CD4-positive, alpha-beta memory T cell (primary cell): ENCODE data around the gene LNPEP. TPM values are rescaled to one million over a fixed set of nuclear protein-coding genes. Genes with fewer than 3 reads are reported as not detected.

Experiments used
- CTCF ChIA-PET: fragments of 350-600 bp; sonication (Branson Sonifier 250); formaldehyde crosslinking; loops from one replicate; lab custom pipeline; 2021; ENCODE audit warnings: inconsistent platforms; ENCODE audit not compliant: partially characterized antibody; lab: Charles Lee
- POLR2A ChIA-PET: fragments of 350-600 bp; sonication (Branson Sonifier 250); formaldehyde crosslinking; loops from one replicate; lab custom pipeline; 2021; ENCODE audit not compliant: partially characterized antibody; lab: Charles Lee
- DNase-seq, 5 donors: peaks; one replicate each; pipeline versions ENCODE4 v3.0.0 to v3.0.0-alpha.2; 2020 to 2022; ENCODE audit warnings: mixed read lengths in 1 of 5
- H3K27ac ChIP-seq: one replicate; pipeline ENCODE4 v1.7.0; 2013; ENCODE audit warnings: low read depth, low read length
- H3K27me3 ChIP-seq: 2 replicates; pipeline ENCODE4 v1.7.0; 2013; ENCODE audit warnings: mild to moderate bottlenecking, low read length, moderate library complexity; ENCODE audit not compliant: insufficient read depth
- H3K36me3 ChIP-seq: 2 replicates; pipeline ENCODE4 v1.7.0; 2013; ENCODE audit warnings: mild to moderate bottlenecking, low read length, moderate library complexity; ENCODE audit not compliant: insufficient read depth
- H3K4me1 ChIP-seq: 2 replicates; pipeline ENCODE4 v1.7.0; 2013; ENCODE audit warnings: mild to moderate bottlenecking, low read length, moderate library complexity; ENCODE audit not compliant: insufficient read depth
- H3K4me3 ChIP-seq, 2 donors: one replicate each; pipeline ENCODE4 v1.7.0; 2013; ENCODE audit warnings: low read length in 2 of 2, mild to moderate bottlenecking in 1 of 2
- H3K9me3 ChIP-seq, 2 donors: one replicate each; pipeline ENCODE4 v1.7.0; 2013; ENCODE audit warnings: low read length in 2 of 2, control low read depth in 1 of 2; ENCODE audit not compliant: control insufficient read depth in 1 of 2
- H3K27ac Mint-ChIP-seq, 7 donors: one replicate each; pipeline ENCODE4 v1.8.0; 2020 to 2021; ENCODE audit warnings: mixed read lengths in 7 of 7, mild to moderate bottlenecking in 6 of 7, inconsistent platforms in 3 of 7, moderate library complexity in 3 of 7
- H3K27me3 Mint-ChIP-seq, 2 donors: one replicate each; pipeline ENCODE4 v1.8.0; 2020 to 2021; ENCODE audit warnings: mixed read lengths in 2 of 2
- H3K36me3 Mint-ChIP-seq, 2 donors: one replicate each; pipeline ENCODE4 v1.8.0; 2020 to 2021; ENCODE audit warnings: mixed read lengths in 2 of 2, inconsistent platforms in 1 of 2, mild to moderate bottlenecking in 1 of 2
- H3K4me1 Mint-ChIP-seq, 4 donors: one replicate each; pipeline ENCODE4 v1.8.0; 2020 to 2021; ENCODE audit warnings: mixed read lengths in 4 of 4, mild to moderate bottlenecking in 1 of 4
- H3K4me3 Mint-ChIP-seq, 8 donors: one replicate each; pipeline ENCODE4 v1.8.0; 2020 to 2021; ENCODE audit warnings: mixed read lengths in 8 of 8, mild to moderate bottlenecking in 7 of 8, moderate library complexity in 6 of 8, inconsistent platforms in 3 of 8
- H3K9me3 Mint-ChIP-seq, 8 donors: one replicate each; pipeline ENCODE4 v1.8.0; 2020 to 2021; ENCODE audit warnings: mixed read lengths in 8 of 8, mild to moderate bottlenecking in 5 of 8, inconsistent platforms in 3 of 8, moderate library complexity in 1 of 8
- intact Hi-C: fragments of 100-400 bp; cut with micrococcal nuclease; formaldehyde crosslinking; loops from one replicate; pipeline ENCODE4 v1.15.1; 2023
- polyA plus RNA-seq, 2 donors: library from polyadenylated mRNA; unstranded; fragments of 300-500 nt; fragmentation: Illumina TruSeq; gene quantifications; one replicate each; pipeline ENCODE4 v1.2.3, GENCODE V29; 2021
- total RNA-seq, 2 experiments: library from RNA; stranded (reverse); gene quantifications; one replicate each; pipeline ENCODE4 v1.2.3, GENCODE V29; 2021

LNPEP gene
- total and polyA plus RNA-seq, 4 experiments from 2014 or later, result 23.5 to 97.3 (median 65.5) TPM

DNA sequence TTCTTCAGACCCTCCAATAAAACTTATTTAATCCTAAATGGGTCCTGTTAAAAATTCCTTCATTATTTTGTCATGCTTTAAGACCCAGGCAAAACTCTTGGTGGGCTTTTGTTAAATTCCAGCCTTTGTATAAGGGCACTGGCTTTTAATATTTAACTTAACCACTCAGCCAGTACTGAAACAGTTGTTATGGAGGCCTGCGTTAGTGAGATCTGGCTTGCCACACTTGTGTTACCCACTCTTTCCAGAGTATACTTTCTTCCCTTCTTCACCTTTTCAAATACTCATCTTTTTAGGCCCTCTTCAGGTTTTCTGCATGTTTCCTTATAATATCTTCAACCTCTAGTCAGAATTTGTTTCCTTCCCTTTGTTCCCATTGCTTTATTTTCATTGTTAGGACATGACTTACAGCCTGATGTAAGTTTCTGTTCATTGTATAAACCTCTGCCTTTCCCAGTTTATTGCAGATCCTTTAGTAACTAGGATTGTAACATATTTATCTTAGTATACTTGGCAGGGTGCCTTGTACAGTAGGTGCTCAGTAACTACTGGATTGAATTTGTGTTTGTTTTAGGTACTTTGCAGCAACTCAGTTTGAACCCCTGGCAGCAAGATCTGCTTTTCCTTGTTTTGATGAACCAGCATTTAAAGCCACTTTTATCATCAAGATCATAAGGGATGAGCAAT lies 48.8 kb downstream of the LNPEP start:
- no peaks in the 10 kb centered on the region for H3K27me3 ChIP-seq
- ChIA-PET CTCF (no interaction called here), POLR2A (no interaction called here)
- peaks cover 23 to 53% (median 41%) of the 10 kb centered on the region in 4 donors for H3K4me1 Mint-ChIP-seq
- intact Hi-C loops, result no loop called here
- H3K27me3 Mint-ChIP-seq, result no peaks in the 10 kb centered on the region
- no peak overlapping the region for H3K4me3 Mint-ChIP-seq
- H3K36me3 ChIP-seq, result peaks cover 21% of the 10 kb centered on the region
- H3K27ac ChIP-seq, result no peak overlapping the region
- H3K36me3 Mint-ChIP-seq, result peaks cover 33 to 68% of the 10 kb centered on the region in 2 donors
- no peak overlapping the region for H3K4me3 ChIP-seq
- H3K27ac Mint-ChIP-seq, result peak overlapping the region in 4 of 7 donors; percentile 1 to 60 (median 22)
- peaks cover 12% of the 10 kb centered on the region for H3K4me1 ChIP-seq
- no peak for DNase-seq
- H3K9me3 Mint-ChIP-seq, result no peaks in the 10 kb centered on the region
- no peaks in the 10 kb centered on the region for H3K9me3 ChIP-seq

DNA sequence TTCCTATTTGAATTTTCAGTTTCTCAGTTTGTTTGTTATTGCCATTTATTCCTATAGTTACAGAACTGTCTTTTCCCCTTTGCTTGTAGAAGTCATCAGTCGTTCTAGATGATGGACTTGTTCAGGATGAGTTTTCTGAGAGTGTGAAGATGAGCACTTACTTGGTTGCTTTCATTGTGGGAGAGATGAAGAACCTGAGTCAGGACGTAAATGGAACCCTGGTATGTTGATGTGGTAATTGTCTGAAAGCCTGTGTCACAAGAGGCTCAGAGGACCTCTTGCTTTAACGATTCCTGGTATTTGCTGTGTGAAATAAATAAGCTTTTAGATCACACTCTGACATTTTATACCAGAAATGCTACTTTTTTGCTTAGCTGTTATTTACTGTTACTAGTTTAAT lies 50.6 kb downstream of the LNPEP start:
- Histone ChIP-seq H3K4me1 (peaks cover 12% of the 10 kb centered on the region), H3K27me3 (no peaks in the 10 kb centered on the region), H3K27ac (no peak overlapping the region), H3K36me3 (peaks cover 20% of the 10 kb centered on the region), H3K9me3 (no peaks in the 10 kb centered on the region), H3K4me3 (no peak overlapping the region)
- Mint-ChIP-seq H3K27ac (peak overlapping the region in 3 of 7 donors; percentile 1 to 82 (median 30)), H3K36me3 (peaks cover 30 to 68% of the 10 kb centered on the region in 2 donors), H3K27me3 (no peaks in the 10 kb centered on the region), H3K4me3 (no peak overlapping the region), H3K9me3 (no peaks in the 10 kb centered on the region), H3K4me1 (peaks cover 26 to 65% (median 47%) of the 10 kb centered on the region in 4 donors)
- ChIA-PET POLR2A (interaction anchor here (3.0 kb wide), 1 partner anchor 50 kb away, joined by 15 read pairs; the partner anchor contains the start of gene LNPEP), CTCF (interaction anchor here (1.8 to 2.2 kb wide), 2 partner anchors 48 to 117 kb away, joined by 5 to 6 read pairs; no protein-coding TSS in a partner anchor)
- intact Hi-C loops, result no loop called here
- DNase-seq, result no peak

- ChIA-PET POLR2A (interaction anchor here (0.8 to 1.7 kb wide), 5 partner anchors 12 to 121 kb away, joined by 3 to 6 read pairs (median 3); partner anchors contain the start of gene LNPEP), CTCF (interaction anchor here (0.6 to 2.4 kb wide), 5 partner anchors 17 to 184 kb away, joined by 3 to 11 read pairs (median 4); partner anchors contain the start of gene LNPEP)
- H3K9me3 ChIP-seq, result no peaks in the 10 kb centered on the region
- intact Hi-C loops, result loop anchor here (5.0 kb wide), 1 partner anchor 123 kb away; no protein-coding TSS in a partner anchor
- H3K4me1 ChIP-seq, result peaks cover 9% of the 10 kb centered on the region
- Mint-ChIP-seq H3K4me3 (peak overlapping the region in 1 of 8 donors; percentile 8), H3K9me3 (no peaks in the 10 kb centered on the region), H3K4me1 (peaks cover 18 to 45% (median 34%) of the 10 kb centered on the region in 4 donors), H3K27me3 (no peaks in the 10 kb centered on the region), H3K27ac (peak overlapping the region in 3 of 7 donors; percentile 39 to 59 (median 44)), H3K36me3 (peaks cover 53 to 80% of the 10 kb centered on the region in 2 donors)
- no peak overlapping the region for H3K4me3 ChIP-seq
- no peaks in the 10 kb centered on the region for H3K27me3 ChIP-seq
- H3K27ac ChIP-seq, result no peak overlapping the region
- H3K36me3 ChIP-seq, result peaks cover 35% of the 10 kb centered on the region
- no peak for DNase-seq
Measured at GRCh38 chr5:96990102-96990501, 54.2 kb downstream of the LNPEP start.

- peaks cover 49 to 76% of the 10 kb centered on the region in 2 donors for H3K36me3 Mint-ChIP-seq
- POLR2A ChIA-PET, result no interaction called here
Measured at GRCh38 chr5:96991708-96992107, 55.8 kb downstream of the LNPEP start.

DNA sequence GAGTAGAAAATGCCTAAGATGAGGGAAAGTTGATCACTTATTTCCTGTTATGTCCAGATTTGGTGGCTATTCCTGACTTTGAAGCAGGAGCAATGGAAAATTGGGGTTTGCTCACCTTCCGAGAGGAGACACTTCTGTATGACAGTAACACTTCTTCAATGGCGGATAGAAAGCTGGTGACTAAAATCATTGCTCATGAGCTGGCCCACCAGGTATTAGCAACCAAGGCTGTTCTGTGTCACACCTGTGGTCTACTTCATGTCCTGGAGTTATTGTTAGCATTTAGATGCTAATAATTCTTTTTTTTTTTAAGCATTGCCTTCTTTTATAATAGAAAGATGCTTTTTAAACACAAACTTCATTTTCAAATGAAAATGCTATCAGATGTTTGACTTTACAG lies 57.9 kb downstream of the LNPEP start:
- Histone ChIP-seq H3K9me3 (no peaks in the 10 kb centered on the region), H3K27ac (no peak overlapping the region), H3K36me3 (peaks cover 45% of the 10 kb centered on the region), H3K4me1 (no peaks in the 10 kb centered on the region), H3K27me3 (no peaks in the 10 kb centered on the region), H3K4me3 (no peak overlapping the region)
- Mint-ChIP-seq H3K27me3 (no peaks in the 10 kb centered on the region), H3K27ac (peak overlapping the region in 1 of 7 donors; percentile 18), H3K36me3 (peaks cover 55 to 65% of the 10 kb centered on the region in 2 donors), H3K9me3 (no peaks in the 10 kb centered on the region), H3K4me1 (peaks cover 16 to 33% (median 23%) of the 10 kb centered on the region in 4 donors), H3K4me3 (no peak overlapping the region)
- CTCF ChIA-PET, result interaction anchor here (0.8 to 1.9 kb wide), 5 partner anchors 15 to 169 kb away, joined by 3 to 12 read pairs (median 5); no protein-coding TSS in a partner anchor
- POLR2A ChIA-PET, result interaction anchor here (0.8 to 2.0 kb wide), 5 partner anchors 17 to 186 kb away, joined by 3 to 5 read pairs (median 3); partner anchors contain the start of gene ERAP1
- intact Hi-C loops, result loop anchor here (2.0 to 5.0 kb wide), 2 partner anchors 13 to 126 kb away; no protein-coding TSS in a partner anchor
- DNase-seq, result no peak

More at GRCh38 chr5:96991708-96992107, 55.8 kb downstream of the LNPEP start:
- H3K27ac Mint-ChIP-seq, result peak overlapping the region in 1 of 7 donors; percentile 78
- Histone ChIP-seq H3K4me3 (no peak overlapping the region), H3K4me1 (no peaks in the 10 kb centered on the region), H3K27me3 (no peaks in the 10 kb centered on the region), H3K9me3 (no peaks in the 10 kb centered on the region), H3K27ac (no peak overlapping the region), H3K36me3 (peaks cover 35% of the 10 kb centered on the region)
- no peaks in the 10 kb centered on the region for H3K9me3 Mint-ChIP-seq
- intact Hi-C loops, result loop anchor here (5.0 kb wide), 1 partner anchor 124 kb away; no protein-coding TSS in a partner anchor
- DNase-seq, result no peak
- CTCF ChIA-PET, result interaction anchor here (1.9 kb wide), 1 partner anchor 123 kb away, joined by 12 read pairs; no protein-coding TSS in a partner anchor
- peaks cover 15 to 36% (median 24%) of the 10 kb centered on the region in 4 donors for H3K4me1 Mint-ChIP-seq
- no peak overlapping the region for H3K4me3 Mint-ChIP-seq
- H3K27me3 Mint-ChIP-seq, result no peaks in the 10 kb centered on the region

- CTCF ChIA-PET, result interaction anchor here (0.8 to 1.1 kb wide), 2 partner anchors 127 to 130 kb away, joined by 3 read pairs; no protein-coding TSS in a partner anchor
- peaks cover 61 to 63% of the 10 kb centered on the region in 2 donors for H3K36me3 Mint-ChIP-seq
- H3K4me1 ChIP-seq, result no peaks in the 10 kb centered on the region
- H3K27ac ChIP-seq, result no peak overlapping the region
- H3K4me1 Mint-ChIP-seq, result peaks cover 20 to 31% (median 25%) of the 10 kb centered on the region in 4 donors
- no peaks in the 10 kb centered on the region for H3K9me3 Mint-ChIP-seq
- POLR2A ChIA-PET, result interaction anchor here (0.7 to 2.0 kb wide), 3 partner anchors 59 to 125 kb away, joined by 3 to 5 read pairs (median 3); partner anchors contain the start of gene LNPEP
- no peak overlapping the region for H3K27ac Mint-ChIP-seq
- H3K27me3 Mint-ChIP-seq, result no peaks in the 10 kb centered on the region
- intact Hi-C loops, result loop anchor here (2.0 to 5.0 kb wide), 2 partner anchors 14 to 127 kb away; no protein-coding TSS in a partner anchor
- no peak overlapping the region for H3K4me3 ChIP-seq
- no peak for DNase-seq
- H3K27me3 ChIP-seq, result no peaks in the 10 kb centered on the region
- no peaks in the 10 kb centered on the region for H3K9me3 ChIP-seq
- H3K4me3 Mint-ChIP-seq, result no peak overlapping the region
- H3K36me3 ChIP-seq, result peaks cover 51% of the 10 kb centered on the region
Measured at GRCh38 chr5:96994493-96994892, 58.6 kb downstream of the LNPEP start.
